ENCODE measurements around the gene ARSG. TPM values are rescaled to one million over a fixed set of nuclear protein-coding genes. Genes with fewer than 3 reads are reported as not detected.

The ARSG gene
- total and polyA plus RNA-seq, 2 of the 13 experiments (the other 11 are each of a cell fraction or from before 2014, with no cell fraction given): 3.7 to 15.2 TPM

GRCh38 chr17:68255731-68256538, 35.4 kb upstream of the ARSG start:
- Histone ChIP-seq H4K20me1 (ENCODE audit: insufficient read depth, low read length) (no peaks in the 10 kb centered on the region), H2AFZ (ENCODE audit: low read length) (no peak overlapping the region), H3K36me3 (replicated peaks in 1 of 2; ENCODE audit: control insufficient read depth in 1 of 2, insufficient read depth in 2 of 2, low read length in 2 of 2) (peaks cover 1 to 3% of the 10 kb centered on the region in 2 experiments; a peak in 3 of 5 replicates), H3K4me2 (ENCODE audit: low read depth, low read length) (no peak overlapping the region), H3K4me3 (replicated peaks in 1 of 3; ENCODE audit: insufficient read depth in 1 of 3, low read depth in 2 of 3, low read length in 3 of 3) (no peak overlapping the region), H3K9me3 (ENCODE audit: low read length) (no peaks in the 10 kb centered on the region), H3K79me2 (ENCODE audit: insufficient read depth, low read length) (no peaks in the 10 kb centered on the region), H3K27me3 (ENCODE audit: control insufficient read depth in 1 of 2, insufficient read depth in 2 of 2, low read length in 2 of 2) (no peaks in the 10 kb centered on the region), H3K4me1 (ENCODE audit: insufficient read depth, low read length) (peaks cover 19% of the 10 kb centered on the region), H3K9ac (ENCODE audit: insufficient read depth, low read depth, low read length) (no peak overlapping the region), H3K27ac (ENCODE audit: extremely low read length, insufficient read depth, low read length) (no peak overlapping the region)
- 40% methylated on average over 5 of the region's 5 CpGs for WGBS (ENCODE audit: low lambda C conversion rate)
- ChIA-PET POLR2A (interaction anchor here (1.2 kb wide), 1 partner anchor 9 kb away, joined by 7 read pairs; the partner anchor contains the start of gene AMZ2), CTCF (ENCODE audit: low intra/inter-chr PET ratio, low total read pairs) (no interaction called here)
- in situ Hi-C loops (cut with HindIII; ENCODE audit: extremely low pct_ligation_motif_present, low pct_unique_long_range_greater_than_20kb): no loop called here
- ATAC-seq: peak; percentile 82
- no TSS peak for BruUV-seq (replicated peaks)
- intact Hi-C loops (cut with micrococcal nuclease; ENCODE audit: unreplicated experiment): no loop called here
- peak; percentile 40 for DNase-seq (ENCODE audit: low spot score)
- peak; percentile 56 for FAIRE-seq
- no peak for TF ChIP-seq CHD4 (IDR thresholded peaks at IDR 0.05; ENCODE audit: borderline replicate concordance, low read length)
- no peak for TF ChIP-seq RFX3 (CRISPR knock-in tag; IDR thresholded peaks at IDR 0.05)
- TF ChIP-seq CREM (IDR thresholded peaks at IDR 0.05): peak; percentile 9; the same call in 1 of the 2 replicates
- no peak for TF ChIP-seq CREM (CRISPR knock-in tag; IDR thresholded peaks at IDR 0.05)
- no peak for TF ChIP-seq ZBTB42 (CRISPR knock-in tag; IDR thresholded peaks at IDR 0.05)
- TF ChIP-seq EP300 (IDR thresholded peaks at IDR 0.05; ENCODE audit: low read depth in 2 of 2, low read length in 2 of 2): 0 out of 4 replicates have a peak, but pooled peaks of 1 of the 2 experiments have one; percentile 15
- TF ChIP-seq EP300 (CRISPR knock-in tag; IDR thresholded peaks at IDR 0.05; ENCODE audit: borderline replicate concordance): no peak
- TF ChIP-seq, protein P1, sequence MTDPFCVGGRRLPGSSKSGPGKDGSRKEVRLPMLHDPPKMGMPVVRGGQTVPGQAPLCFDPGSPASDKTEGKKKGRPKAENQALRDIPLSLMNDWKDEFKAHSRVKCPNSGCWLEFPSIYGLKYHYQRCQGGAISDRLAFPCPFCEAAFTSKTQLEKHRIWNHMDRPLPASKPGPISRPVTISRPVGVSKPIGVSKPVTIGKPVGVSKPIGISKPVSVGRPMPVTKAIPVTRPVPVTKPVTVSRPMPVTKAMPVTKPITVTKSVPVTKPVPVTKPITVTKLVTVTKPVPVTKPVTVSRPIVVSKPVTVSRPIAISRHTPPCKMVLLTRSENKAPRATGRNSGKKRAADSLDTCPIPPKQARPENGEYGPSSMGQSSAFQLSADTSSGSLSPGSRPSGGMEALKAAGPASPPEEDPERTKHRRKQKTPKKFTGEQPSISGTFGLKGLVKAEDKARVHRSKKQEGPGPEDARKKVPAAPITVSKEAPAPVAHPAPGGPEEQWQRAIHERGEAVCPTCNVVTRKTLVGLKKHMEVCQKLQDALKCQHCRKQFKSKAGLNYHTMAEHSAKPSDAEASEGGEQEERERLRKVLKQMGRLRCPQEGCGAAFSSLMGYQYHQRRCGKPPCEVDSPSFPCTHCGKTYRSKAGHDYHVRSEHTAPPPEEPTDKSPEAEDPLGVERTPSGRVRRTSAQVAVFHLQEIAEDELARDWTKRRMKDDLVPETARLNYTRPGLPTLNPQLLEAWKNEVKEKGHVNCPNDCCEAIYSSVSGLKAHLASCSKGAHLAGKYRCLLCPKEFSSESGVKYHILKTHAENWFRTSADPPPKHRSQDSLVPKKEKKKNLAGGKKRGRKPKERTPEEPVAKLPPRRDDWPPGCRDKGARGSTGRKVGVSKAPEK (CRISPR knock-in tag; IDR thresholded peaks at IDR 0.05; ENCODE audit: borderline replicate concordance): no peak
- TF ChIP-seq NR2F6 (IDR thresholded peaks at IDR 0.05): peak; percentile 63
- TF ChIP-seq NR2F6 (CRISPR knock-in tag; IDR thresholded peaks at IDR 0.05): 0 out of 2 replicates have a peak, but pooled peaks have one; percentile 17
- peak; percentile 71 for TF ChIP-seq HNF4G (IDR thresholded peaks at IDR 0.05; ENCODE audit: borderline replicate concordance, low read depth, low read length)
- TF ChIP-seq HNF4G (CRISPR knock-in tag; IDR thresholded peaks at IDR 0.05; ENCODE audit: borderline replicate concordance, low read depth): no peak
- TF ChIP-seq TBP (CRISPR knock-in tag; IDR thresholded peaks at IDR 0.05): no peak
- TF ChIP-seq ZSCAN9 (CRISPR knock-in tag; IDR thresholded peaks at IDR 0.05; ENCODE audit: borderline replicate concordance): no peak
- no peak for TF ChIP-seq ZNF891 (CRISPR knock-in tag; IDR thresholded peaks at IDR 0.05)
- TF ChIP-seq ZIK1 (CRISPR knock-in tag; IDR thresholded peaks at IDR 0.05; ENCODE audit: borderline replicate concordance, low read depth): no peak
- no peak for TF ChIP-seq ZNF124 (CRISPR knock-in tag; IDR thresholded peaks at IDR 0.05)
- TF ChIP-seq STAT6 (CRISPR knock-in tag; IDR thresholded peaks at IDR 0.05; ENCODE audit: borderline replicate concordance): no peak
- TF ChIP-seq RARA (CRISPR knock-in tag; IDR thresholded peaks at IDR 0.05): no peak
